ENCODE measurements around the gene OBP2A.

Gene OBP2A

DNA sequence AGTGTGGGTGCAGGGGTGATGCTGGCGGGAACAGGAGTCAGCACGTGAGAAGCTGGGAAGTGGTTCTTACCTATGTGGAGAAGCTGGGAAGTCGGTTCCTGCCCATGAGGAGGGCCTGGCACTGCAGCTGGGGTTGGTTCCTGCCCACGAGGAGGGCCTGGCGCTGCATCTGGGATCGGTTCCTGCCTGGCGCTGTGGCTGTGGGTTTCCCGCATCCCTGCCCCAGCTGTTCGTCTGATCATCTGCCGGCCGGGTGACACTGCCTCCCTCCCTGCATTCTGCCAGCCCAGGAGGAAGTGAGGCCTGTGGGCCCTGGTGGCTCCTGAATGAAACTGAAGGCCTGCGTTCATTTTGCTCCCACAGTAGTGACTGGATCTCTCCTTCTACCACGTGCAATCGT is 5.1 kb downstream of the OBP2A start:
- Mint-ChIP-seq H3K27ac (no peak overlapping the region), H3K4me3 (no peak overlapping the region), H3K4me1 (ENCODE audit: low read depth) (no peaks in the 10 kb centered on the region), H3K9me3 (no peaks in the 10 kb centered on the region), H3K36me3 (ENCODE audit: low read depth) (no peaks in the 10 kb centered on the region), H3K27me3 (peaks cover 4% of the 10 kb centered on the region)

DNA sequence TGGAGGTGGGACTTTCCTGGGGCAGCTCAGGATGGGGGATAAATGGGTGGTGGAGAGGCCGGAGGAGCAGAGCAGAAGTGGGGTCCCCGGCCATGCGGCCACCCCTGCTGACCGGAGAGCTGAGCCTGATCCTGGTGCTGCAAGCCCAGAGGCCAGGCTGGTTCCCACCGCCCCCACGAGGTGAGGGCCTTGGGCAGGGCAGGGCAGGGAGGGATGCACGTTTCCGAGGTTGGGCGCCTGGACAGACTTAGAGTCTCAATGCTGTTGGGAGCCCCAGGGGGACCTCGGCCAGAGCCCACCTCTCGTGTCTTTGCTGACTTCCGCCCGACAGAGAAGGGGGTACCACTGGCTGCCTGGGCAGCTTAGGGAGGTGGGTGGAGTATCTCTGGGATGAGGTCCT is 5.5 kb downstream of the OBP2A start:
- Mint-ChIP-seq H3K9me3 (no peaks in the 10 kb centered on the region), H3K27ac (no peak overlapping the region), H3K36me3 (ENCODE audit: low read depth) (no peaks in the 10 kb centered on the region), H3K4me3 (no peak overlapping the region), H3K27me3 (peaks cover 4% of the 10 kb centered on the region), H3K4me1 (ENCODE audit: low read depth) (no peaks in the 10 kb centered on the region)

DNA sequence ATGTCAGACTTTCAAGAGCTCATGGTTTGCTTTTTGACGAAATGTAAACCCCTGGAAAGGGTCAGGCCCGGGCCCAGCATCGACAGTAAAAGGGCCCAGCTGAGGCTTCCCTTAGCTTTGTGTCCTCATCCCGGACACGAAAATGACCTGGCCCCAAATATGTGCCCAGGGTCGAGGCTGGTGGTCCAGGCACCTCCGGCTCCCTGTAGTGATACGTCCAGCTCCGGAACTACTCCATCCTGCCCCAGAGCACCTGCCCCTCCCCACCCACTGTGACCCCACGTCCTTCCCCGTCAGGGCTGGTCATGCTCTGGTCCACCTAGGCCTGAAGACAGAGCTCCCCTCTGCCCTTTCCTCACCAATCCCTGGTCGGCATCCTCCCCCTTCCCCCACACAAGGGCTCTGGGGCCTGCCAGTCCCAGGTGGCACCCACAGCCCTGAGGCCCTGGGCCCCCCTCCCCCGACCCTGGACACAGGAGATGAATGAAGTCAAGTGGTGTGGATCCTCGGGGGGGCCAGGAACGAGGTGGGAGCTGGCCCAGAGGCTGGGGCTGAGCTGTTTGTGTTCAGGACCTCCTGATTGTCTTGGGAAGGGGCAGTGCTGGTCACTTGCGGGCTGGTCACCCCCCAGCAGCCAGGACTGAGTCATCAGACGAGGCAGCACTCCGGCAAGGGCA is 6.2 kb downstream of the OBP2A start:
- Mint-ChIP-seq H3K9me3 (no peaks in the 10 kb centered on the region), H3K4me1 (ENCODE audit: low read depth) (no peaks in the 10 kb centered on the region), H3K4me3 (no peak overlapping the region), H3K27me3 (peaks cover 4% of the 10 kb centered on the region), H3K36me3 (ENCODE audit: low read depth) (no peaks in the 10 kb centered on the region), H3K27ac (no peak overlapping the region)

DNA sequence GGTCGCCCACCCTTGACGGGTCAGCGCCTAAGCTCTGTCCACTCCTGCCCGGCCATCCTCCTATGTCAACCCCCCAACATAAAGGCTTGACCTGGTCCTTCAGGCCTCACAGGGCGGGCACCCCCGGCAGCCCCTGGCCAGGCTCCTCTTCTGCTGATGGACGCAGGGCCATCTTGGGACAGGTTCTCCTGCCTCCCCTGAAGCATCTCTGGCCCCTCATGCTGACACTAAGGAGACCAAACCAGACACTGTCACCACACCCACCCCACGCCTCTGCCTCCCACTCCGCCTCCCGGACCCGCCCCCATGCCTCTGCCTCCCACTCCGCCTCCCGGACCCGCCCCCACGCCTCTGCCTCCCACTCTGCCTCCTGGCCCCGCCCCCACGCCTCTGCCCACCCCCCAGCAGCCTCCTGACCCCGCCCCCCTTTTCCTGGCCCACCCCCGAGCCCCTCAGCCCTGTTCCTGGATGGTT is 6.8 kb downstream of the OBP2A start:
- Mint-ChIP-seq H3K9me3 (no peaks in the 10 kb centered on the region), H3K36me3 (ENCODE audit: low read depth) (no peaks in the 10 kb centered on the region), H3K27ac (no peak overlapping the region), H3K4me3 (no peak overlapping the region), H3K4me1 (ENCODE audit: low read depth) (no peaks in the 10 kb centered on the region), H3K27me3 (peaks cover 4% of the 10 kb centered on the region)

DNA sequence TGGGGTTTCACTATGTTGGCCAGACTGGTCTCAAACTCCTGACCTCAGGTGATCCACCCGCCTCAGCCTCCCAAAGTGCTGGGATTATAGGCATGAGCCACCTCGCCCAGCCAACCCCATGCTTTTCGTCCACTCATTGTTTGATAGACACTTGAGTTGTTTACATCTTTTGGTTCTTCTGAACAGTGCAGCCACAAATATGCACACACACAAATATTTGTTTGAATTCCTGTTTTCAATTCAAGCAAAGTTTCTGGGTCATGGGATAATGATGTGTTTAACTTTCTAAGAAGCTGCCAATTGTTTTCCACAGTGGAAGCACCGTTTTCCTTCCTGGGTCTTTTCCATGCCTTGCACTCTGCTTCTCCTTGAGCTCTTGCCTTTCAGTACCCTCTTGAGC is 8.8 kb downstream of the OBP2A start:
- no peaks in the 10 kb centered on the region for H3K9me3 Mint-ChIP-seq
- no peak overlapping the region for H3K27ac Mint-ChIP-seq
- peaks cover 7% of the 10 kb centered on the region for H3K27me3 Mint-ChIP-seq
- no peaks in the 10 kb centered on the region for H3K36me3 Mint-ChIP-seq (ENCODE audit: low read depth)
- no peak overlapping the region for H3K4me3 Mint-ChIP-seq
- H3K4me1 Mint-ChIP-seq (ENCODE audit: low read depth), result no peaks in the 10 kb centered on the region

DNA sequence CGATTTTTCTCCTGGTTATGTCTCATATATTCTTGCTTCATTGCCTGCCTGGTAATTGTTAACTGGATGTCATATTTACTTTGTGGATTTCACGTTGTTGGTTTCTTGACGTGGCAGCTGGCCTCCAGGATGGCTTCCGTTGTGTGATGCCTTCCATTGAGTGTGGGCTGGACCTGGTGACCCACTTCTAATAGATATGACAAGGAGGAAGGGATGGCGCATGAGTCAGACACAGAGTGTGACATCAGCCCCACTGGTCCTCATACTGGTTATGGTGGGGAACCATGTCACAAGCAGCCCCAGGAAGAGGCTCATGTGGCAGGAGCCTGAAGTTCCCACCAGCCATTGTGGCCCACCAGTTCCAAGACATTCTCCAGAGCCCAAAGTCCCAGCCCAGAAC is 9.3 kb downstream of the OBP2A start:
- Mint-ChIP-seq H3K27ac (no peak overlapping the region), H3K9me3 (no peaks in the 10 kb centered on the region), H3K4me1 (ENCODE audit: low read depth) (no peaks in the 10 kb centered on the region), H3K4me3 (no peak overlapping the region), H3K27me3 (peaks cover 10% of the 10 kb centered on the region), H3K36me3 (ENCODE audit: low read depth) (no peaks in the 10 kb centered on the region)

DNA sequence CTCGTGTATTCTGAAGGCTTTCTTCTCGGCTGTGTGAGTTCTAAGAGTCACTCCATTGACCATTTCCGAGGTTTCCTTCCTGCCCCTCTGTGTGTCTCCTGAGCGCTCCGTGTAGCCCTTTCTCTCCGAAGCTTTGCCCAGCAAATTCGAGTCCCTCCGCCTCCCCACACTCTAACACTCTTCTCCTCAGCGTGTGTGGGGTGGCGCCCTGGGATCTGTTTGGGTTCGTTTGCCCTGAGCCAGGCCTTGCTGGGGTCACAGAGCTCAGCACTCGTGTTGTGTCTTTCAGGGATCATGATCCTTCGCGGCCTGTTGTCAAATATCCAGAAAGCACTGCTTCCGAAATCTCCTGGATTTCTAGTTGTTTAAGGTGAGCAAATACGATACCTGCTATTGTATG is 10.0 kb downstream of the OBP2A start:
- Mint-ChIP-seq H3K27me3 (peaks cover 15% of the 10 kb centered on the region), H3K36me3 (ENCODE audit: low read depth) (no peaks in the 10 kb centered on the region), H3K9me3 (no peaks in the 10 kb centered on the region), H3K4me3 (no peak overlapping the region), H3K27ac (no peak overlapping the region), H3K4me1 (ENCODE audit: low read depth) (no peaks in the 10 kb centered on the region)

DNA sequence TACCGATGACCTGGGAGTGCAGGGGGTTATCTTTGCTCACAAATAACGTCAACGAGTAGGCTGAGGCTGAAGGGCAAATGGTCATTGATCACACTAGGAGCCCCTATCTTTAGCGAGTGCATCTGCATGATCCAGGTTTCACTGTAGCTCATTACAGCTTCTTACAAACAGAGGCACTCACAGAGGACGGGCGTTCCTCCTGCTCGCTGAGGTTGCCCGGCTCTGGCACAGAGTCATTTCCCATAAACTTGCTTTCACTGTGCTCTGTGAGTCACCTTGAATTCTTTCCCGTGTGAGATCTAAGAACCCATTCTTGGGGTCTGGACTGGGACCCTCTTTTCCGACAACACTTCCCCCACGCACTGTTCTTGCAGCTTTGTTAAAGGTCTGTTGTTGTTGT is 13.7 kb downstream of the OBP2A start:
- Mint-ChIP-seq H3K27ac (no peak overlapping the region), H3K4me1 (ENCODE audit: low read depth) (no peaks in the 10 kb centered on the region), H3K27me3 (peaks cover 19% of the 10 kb centered on the region), H3K36me3 (ENCODE audit: low read depth) (no peaks in the 10 kb centered on the region), H3K4me3 (no peak overlapping the region), H3K9me3 (no peaks in the 10 kb centered on the region)

DNA sequence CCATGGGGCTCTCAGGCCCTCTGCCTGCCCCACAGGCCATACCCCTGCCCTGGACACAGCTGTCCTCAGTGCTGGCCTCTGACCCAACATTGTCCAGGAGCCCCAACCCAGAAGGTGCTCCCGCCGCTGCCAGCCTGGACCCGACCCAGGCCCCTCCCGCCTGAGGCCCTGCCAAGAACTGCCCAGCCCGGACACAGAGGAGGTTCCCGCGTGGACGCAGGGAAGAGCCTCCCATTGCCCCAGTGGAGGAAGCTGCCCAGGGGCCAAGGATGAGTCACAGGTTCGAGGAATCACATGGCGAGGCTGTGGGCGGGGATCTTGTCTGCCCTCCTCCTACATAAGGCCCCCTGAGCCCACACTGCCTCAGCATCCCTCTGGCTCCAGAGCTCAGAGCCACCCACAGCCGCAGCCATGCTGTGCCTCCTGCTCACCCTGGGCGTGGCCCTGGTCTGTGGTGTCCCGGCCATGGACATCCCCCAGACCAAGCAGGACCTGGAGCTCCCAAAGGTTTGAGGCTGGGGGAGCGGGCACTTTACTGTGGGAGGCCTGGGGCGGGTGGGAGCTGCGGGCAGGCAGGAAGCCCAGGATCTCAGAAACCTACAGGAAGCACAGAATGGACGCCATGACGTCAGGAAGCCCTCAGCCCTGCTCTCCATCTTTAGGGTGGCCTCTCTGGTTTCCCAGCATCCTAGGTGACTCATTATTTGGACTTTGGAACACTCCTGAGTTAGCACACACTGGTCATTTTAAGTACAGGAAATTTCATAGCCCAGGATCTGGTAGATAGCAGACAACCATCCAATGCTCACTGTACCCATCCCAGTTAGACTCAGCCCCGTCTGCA is 15.7 kb downstream of the OBP2A start, which contains the start of gene PAEP:
TSS of gene PAEP (plus strand) at position 366 of the 844 bp plus-strand sequence.
- Mint-ChIP-seq H3K27ac (no peak within 1 kb of the TSS), H3K27me3 (peaks cover 22% of the 10 kb centered on the region), H3K4me1 (ENCODE audit: low read depth) (no peaks in the 10 kb centered on the region)

DNA sequence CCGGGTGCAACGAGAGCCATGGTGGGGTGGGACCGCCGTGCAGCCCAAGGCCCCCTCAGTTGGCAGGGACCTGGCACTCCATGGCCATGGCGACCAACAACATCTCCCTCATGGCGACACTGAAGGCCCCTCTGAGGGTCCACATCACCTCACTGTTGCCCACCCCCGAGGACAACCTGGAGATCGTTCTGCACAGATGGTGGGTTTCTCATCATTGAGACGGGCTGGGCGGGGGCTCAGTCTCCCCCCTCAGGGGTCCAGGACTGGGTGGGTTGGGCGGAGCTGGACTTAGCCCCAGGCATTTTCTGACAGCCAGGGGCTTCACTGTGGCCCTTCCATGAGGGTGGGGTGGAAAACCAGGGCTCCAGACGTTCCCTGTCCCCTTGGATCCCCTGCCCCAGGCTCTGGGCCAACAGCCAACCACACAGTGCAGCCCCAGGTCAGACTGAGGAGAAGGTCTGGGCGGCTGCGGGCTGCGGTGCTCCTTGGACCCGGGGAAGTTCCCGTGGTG is 16.4 kb downstream of the OBP2A start:
- Mint-ChIP-seq H3K4me3 (no peak overlapping the region), H3K4me1 (ENCODE audit: low read depth) (no peaks in the 10 kb centered on the region), H3K36me3 (ENCODE audit: low read depth) (no peaks in the 10 kb centered on the region), H3K27ac (no peak overlapping the region), H3K27me3 (peaks cover 29% of the 10 kb centered on the region), H3K9me3 (no peaks in the 10 kb centered on the region)

More for the DNA sequence above, 15.7 kb downstream of the OBP2A start, which contains the start of gene PAEP:
- no peaks in the 10 kb centered on the region for H3K36me3 Mint-ChIP-seq (ENCODE audit: low read depth)
- no peaks in the 10 kb centered on the region for H3K9me3 Mint-ChIP-seq
- H3K4me3 Mint-ChIP-seq, result no peak within 1 kb of the TSS

DNA sequence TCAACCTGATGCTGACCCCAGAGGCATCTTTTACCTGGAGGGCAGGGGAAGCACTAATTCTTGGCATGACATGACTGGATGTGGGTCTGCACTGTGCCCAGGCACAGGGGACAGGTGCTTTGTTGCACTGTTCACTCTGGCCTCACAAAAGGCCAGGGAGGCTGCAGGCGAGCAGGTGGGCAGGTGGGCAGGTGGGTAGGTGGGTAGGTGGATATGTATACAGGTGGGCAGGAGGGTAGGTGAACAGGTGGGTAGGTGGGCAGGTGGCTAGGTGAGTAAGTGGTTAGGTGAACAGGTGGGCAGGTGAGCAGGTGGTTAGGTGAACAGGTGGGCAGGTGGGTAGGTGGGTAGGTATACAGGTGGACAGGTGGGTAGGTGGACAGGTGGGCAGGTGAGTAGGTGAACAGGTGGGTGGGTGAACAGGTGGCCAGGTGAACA is 17.1 kb downstream of the OBP2A start:
- Mint-ChIP-seq H3K27ac (no peak overlapping the region), H3K36me3 (ENCODE audit: low read depth) (no peaks in the 10 kb centered on the region), H3K4me3 (no peak overlapping the region), H3K27me3 (peaks cover 29% of the 10 kb centered on the region), H3K4me1 (ENCODE audit: low read depth) (no peaks in the 10 kb centered on the region), H3K9me3 (no peaks in the 10 kb centered on the region)

DNA sequence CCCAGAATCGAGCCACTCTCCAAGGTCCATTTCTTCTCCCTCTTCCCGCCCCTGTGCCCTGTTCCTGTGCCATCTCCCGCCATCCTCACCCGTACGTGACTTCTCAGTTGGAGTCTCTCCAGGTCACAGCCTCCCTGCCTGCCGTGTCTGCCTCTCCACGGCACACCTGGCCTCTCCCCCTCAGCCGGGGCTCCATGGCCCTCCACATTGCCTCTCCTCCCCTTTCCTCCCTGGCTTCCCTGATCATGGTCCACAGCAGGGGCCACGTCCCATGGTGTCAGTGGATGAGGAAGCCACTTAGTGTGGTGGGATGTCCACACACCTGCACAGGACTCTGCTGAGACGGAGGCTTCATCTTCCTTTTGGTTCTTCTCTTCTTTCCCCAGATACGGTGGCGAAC is 17.9 kb downstream of the OBP2A start:
- peaks cover 32% of the 10 kb centered on the region for H3K27me3 Mint-ChIP-seq

DNA sequence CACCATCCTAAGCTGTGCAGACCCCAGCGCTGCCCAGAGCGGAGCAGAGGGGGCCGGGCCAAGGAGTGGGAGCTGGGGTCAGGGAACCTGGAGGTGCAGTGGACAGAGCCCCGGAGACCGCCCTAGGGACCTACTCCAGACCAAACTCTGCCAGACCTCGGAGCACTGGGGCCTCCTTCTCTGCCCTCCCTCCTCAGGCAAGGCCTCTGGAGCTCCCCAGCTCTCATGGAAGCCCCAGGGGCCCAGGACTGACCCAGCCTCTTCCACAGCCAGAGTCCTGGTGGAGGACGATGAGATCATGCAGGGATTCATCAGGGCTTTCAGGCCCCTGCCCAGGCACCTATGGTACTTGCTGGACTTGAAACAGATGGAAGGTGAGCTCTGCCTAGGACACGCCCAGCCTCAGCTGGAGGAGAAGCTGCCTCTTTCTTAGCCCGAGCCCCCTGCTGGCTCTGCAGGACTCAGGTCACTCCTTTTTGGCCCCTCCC is 19.3 kb downstream of the OBP2A start:
- no peaks in the 10 kb centered on the region for H3K36me3 Mint-ChIP-seq (ENCODE audit: low read depth)
- no peak overlapping the region for H3K27ac Mint-ChIP-seq
- peaks cover 8% of the 10 kb centered on the region for H3K9me3 Mint-ChIP-seq
- peaks cover 33% of the 10 kb centered on the region for H3K27me3 Mint-ChIP-seq
- no peaks in the 10 kb centered on the region for H3K4me1 Mint-ChIP-seq (ENCODE audit: low read depth)
- H3K4me3 Mint-ChIP-seq, result no peak overlapping the region

More for the DNA sequence above, 17.9 kb downstream of the OBP2A start:
- no peaks in the 10 kb centered on the region for H3K4me1 Mint-ChIP-seq (ENCODE audit: low read depth)
- no peak overlapping the region for H3K4me3 Mint-ChIP-seq
- H3K27ac Mint-ChIP-seq, result no peak overlapping the region
- no peaks in the 10 kb centered on the region for H3K36me3 Mint-ChIP-seq (ENCODE audit: low read depth)
- H3K9me3 Mint-ChIP-seq, result peaks cover under 1% of the 10 kb centered on the region

DNA sequence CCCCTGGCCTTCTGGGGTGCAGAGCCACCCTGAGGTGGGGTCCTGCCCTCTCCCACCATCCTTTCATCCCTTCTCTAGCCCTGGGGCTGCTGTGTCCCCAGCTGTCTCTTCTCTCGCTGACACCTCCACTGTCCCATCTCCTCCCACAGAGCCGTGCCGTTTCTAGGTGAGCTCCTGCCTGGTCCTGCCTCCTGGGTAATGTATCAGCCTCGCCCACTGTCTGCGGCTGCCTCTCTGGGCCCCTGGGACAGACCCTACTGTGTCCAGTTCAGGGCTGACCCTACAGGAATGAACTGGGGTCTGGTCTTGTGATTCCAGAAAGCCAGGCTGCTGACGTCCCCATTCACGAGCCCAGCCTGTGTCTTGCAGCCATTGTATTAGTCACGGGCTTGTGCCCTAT is 19.7 kb downstream of the OBP2A start:
- Mint-ChIP-seq H3K27ac (no peak overlapping the region), H3K36me3 (ENCODE audit: low read depth) (no peaks in the 10 kb centered on the region), H3K9me3 (peaks cover 8% of the 10 kb centered on the region), H3K4me3 (no peak overlapping the region), H3K4me1 (ENCODE audit: low read depth) (no peaks in the 10 kb centered on the region), H3K27me3 (peaks cover 31% of the 10 kb centered on the region)

DNA sequence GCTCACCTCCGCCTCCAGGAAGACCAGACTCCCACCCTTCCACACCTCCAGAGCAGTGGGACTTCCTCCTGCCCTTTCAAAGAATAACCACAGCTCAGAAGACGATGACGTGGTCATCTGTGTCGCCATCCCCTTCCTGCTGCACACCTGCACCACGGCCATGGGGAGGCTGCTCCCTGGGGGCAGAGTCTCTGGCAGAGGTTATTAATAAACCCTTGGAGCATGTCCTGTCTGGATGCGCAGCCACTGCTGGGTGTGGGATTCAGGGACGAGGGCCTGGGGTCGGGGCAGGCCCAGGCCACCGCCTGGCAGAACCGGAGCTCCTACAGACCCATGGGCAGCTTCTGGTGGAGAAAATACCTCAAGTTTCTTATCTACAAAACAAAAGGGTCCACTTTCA is 20.6 kb downstream of the OBP2A start:
- peaks cover 28% of the 10 kb centered on the region for H3K27me3 Mint-ChIP-seq
- H3K27ac Mint-ChIP-seq, result no peak overlapping the region
- H3K9me3 Mint-ChIP-seq, result peaks cover 8% of the 10 kb centered on the region
- no peaks in the 10 kb centered on the region for H3K4me1 Mint-ChIP-seq (ENCODE audit: low read depth)
- no peaks in the 10 kb centered on the region for H3K36me3 Mint-ChIP-seq (ENCODE audit: low read depth)
- H3K4me3 Mint-ChIP-seq, result no peak overlapping the region
